Effector memory CD4-positive, alpha-beta T cell (primary cell): Measurements from ENCODE around the gene LGALS12.
"Not testable (repeated sequence)": the region's sequence is repeated elsewhere in the genome, so short reads cannot be mapped to it uniquely, and the experiment has no call there.

ENCODE experiments used
- DNase-seq, 3 donors: peaks; one replicate each; pipeline ENCODE4 v3.0.0-alpha.2; 2020
- H3K27ac ChIP-seq: 2 replicates; pipeline ENCODE4 v1.7.0; 2013; ENCODE audit warnings: mild to moderate bottlenecking, low read length, moderate library complexity; ENCODE audit not compliant: insufficient read depth, poor library complexity, severe bottlenecking
- H3K27me3 ChIP-seq: replicated peaks from 2 replicates; pipeline ENCODE4 v1.7.0; 2013; ENCODE audit warnings: mild to moderate bottlenecking, low read length; ENCODE audit not compliant: insufficient read depth, control insufficient read depth, poor library complexity, severe bottlenecking
- H3K36me3 ChIP-seq: 2 replicates; pipeline ENCODE4 v1.7.0; 2013; ENCODE audit warnings: mild to moderate bottlenecking, low read length, moderate library complexity; ENCODE audit not compliant: control insufficient read depth, insufficient read depth
- H3K4me1 ChIP-seq: 2 replicates; pipeline ENCODE4 v1.7.0; 2013; ENCODE audit warnings: low read length, mild to moderate bottlenecking; ENCODE audit not compliant: control insufficient read depth, insufficient read depth, poor library complexity, severe bottlenecking
- H3K4me3 ChIP-seq: 2 replicates; pipeline ENCODE4 v1.7.0; 2013; ENCODE audit warnings: low read length, low read depth, mild to moderate bottlenecking; ENCODE audit not compliant: insufficient read depth, poor library complexity, severe bottlenecking
- H3K9me3 ChIP-seq: 2 replicates; pipeline ENCODE4 v1.7.0; 2013; ENCODE audit warnings: mild to moderate bottlenecking, low read length, moderate library complexity; ENCODE audit not compliant: control insufficient read depth

Gene LGALS12

DNA sequence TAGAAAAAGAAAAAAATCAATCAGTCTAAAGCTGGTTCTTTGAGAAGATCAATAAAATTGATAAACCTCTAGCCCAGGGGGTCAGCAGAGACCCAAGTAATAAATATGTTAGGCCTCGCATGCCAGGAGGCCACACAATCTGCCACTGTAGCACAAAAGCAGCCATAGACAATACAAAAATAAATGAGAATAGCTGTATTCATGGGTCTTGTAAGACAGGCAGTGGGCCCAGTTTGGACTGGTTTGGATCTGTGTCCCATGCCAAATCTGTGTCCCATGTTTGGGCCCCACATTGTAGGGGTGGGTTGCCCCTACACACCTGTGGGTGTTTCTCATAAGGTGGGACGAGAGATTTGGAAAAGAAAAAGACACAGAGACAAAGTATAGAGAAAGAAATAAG, 24.1 kb downstream of the LGALS12 start:
- DNase-seq, result no peak
- Histone ChIP-seq H3K9me3 (no peaks in the 10 kb centered on the region), H3K27ac (no peak overlapping the region), H3K4me1 (peaks cover 38% of the 10 kb centered on the region), H3K27me3 (no peaks in the 10 kb centered on the region), H3K4me3 (no peak overlapping the region), H3K36me3 (no peaks in the 10 kb centered on the region)

DNA sequence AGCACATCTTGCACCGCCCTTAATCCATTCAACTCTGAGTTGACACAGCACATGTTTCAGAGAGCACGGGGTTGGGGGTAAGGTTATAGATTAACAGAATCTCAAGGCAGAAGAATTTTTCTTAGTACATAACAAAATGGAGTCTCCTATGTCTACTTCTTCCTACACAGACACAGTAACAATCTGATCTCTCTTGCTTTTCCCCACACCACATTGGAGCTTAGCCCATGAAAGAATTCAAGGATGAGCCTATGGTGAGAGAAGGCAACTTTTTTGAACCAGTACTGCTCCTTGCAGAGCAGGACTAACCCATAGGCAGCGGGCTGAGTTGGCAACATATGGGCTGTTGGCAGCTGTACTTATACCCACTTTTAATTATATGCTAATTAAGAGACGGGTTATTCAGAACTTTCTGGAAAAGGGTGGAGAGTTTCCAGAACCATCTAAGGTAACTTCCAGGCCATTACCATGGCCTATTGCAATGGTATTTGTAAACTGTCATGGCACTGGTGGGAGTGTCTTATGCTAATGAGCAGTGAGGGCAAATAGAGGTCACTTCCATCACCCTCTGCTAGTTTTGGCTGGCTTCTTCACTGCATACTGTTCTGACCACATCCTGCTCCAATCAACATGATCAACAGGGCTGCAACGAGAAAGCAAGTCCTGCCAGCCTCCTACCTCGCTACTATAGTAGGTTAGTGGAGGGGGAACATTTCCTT, 25.3 kb downstream of the LGALS12 start:
- H3K27me3 ChIP-seq, H3K9me3 ChIP-seq, H3K36me3 ChIP-seq: not testable (repeated sequence)
- H3K27ac ChIP-seq, result peak overlapping the region; percentile 42
- peaks cover 50% of the 10 kb centered on the region for H3K4me1 ChIP-seq
- DNase-seq, result peak; percentile 45 to 63 (median 57)
- peak overlapping the region; percentile 16 for H3K4me3 ChIP-seq

- Histone ChIP-seq H3K27me3 (no peaks in the 10 kb centered on the region), H3K9me3 (no peaks in the 10 kb centered on the region), H3K36me3 (no peaks in the 10 kb centered on the region), H3K4me1 (peaks cover 50% of the 10 kb centered on the region), H3K4me3 (no peak overlapping the region), H3K27ac (peak overlapping the region; percentile 42)
- DNase-seq, result no peak
These were observed 26.2 kb downstream of the LGALS12 start for GRCh38 chr11:63532117-63532516.

DNA sequence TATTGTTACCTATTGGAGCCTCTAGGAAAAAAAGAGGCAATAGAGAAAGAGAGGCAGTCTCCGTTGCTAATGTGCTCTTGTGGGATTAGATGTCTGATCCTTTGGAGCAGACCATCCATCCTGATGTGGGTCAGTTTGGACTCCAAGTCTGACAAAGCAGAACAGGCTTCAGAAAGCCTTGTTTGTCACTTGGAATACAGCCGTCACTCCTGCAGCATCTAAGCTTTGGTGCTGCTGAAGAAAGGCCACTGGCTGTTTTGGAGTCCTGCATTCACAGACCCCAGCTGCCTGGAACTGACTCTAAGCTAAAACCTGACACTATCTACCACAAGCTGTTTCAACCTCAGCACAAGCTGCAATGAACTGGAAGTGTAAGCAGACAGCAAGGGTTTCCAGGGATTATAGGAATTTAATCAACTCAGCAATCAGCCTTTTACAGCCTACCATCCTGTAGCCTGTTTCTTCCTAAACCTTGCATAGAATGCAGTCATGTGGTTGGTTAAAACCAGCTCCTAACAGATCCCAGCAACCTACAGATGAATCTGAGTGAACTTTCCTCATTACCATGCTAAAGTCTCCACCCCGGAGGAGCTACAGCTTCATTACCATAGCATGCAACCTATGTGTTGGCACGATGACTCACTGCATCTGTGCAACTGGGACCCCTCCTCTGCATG, 27.1 kb downstream of the LGALS12 start:
- Histone ChIP-seq H3K4me1 (peaks cover 56% of the 10 kb centered on the region), H3K4me3 (no peak overlapping the region), H3K27me3 (no peaks in the 10 kb centered on the region), H3K9me3 (no peaks in the 10 kb centered on the region), H3K27ac (no peak overlapping the region), H3K36me3 (no peaks in the 10 kb centered on the region)
- no peak for DNase-seq

GRCh38 chr11:63534076-63534475, 28.2 kb downstream of the LGALS12 start:
- peaks cover 67% of the 10 kb centered on the region for H3K4me1 ChIP-seq
- H3K9me3 ChIP-seq, result no peaks in the 10 kb centered on the region
- no peaks in the 10 kb centered on the region for H3K36me3 ChIP-seq
- peak overlapping the region; percentile 80 for H3K27ac ChIP-seq
- no peak overlapping the region for H3K4me3 ChIP-seq
- DNase-seq, result no peak
- H3K27me3 ChIP-seq, result no peaks in the 10 kb centered on the region

- Histone ChIP-seq H3K4me1 (peaks cover 70% of the 10 kb centered on the region), H3K27ac (peak overlapping the region; percentile 80), H3K27me3 (no peaks in the 10 kb centered on the region), H3K4me3 (peak overlapping the region; percentile 6), H3K36me3 (peaks cover 1% of the 10 kb centered on the region), H3K9me3 (no peaks in the 10 kb centered on the region)
- no peak for DNase-seq
These were observed 29.1 kb downstream of the LGALS12 start for GRCh38 chr11:63534895-63535461.

DNA sequence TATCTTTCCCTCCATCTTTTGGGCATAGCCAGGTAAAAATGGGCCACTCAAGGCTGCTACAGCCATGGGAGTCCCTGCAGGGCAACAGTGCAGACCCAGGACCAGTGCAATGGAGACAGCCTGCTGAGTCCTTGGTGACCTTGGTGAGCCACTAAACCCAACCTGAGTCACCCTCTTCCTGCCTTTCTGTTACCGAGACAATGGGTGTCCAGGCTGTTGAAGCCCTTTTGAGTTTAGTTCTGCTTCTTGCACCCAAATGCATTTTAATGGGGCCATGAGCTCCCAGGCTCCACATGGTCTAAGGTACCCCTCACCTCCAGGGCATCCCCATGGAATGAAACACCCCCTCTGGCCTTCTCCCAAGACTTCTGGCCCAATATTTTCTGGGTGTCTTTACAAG, 29.9 kb downstream of the LGALS12 start:
- Histone ChIP-seq H3K4me3 (peak overlapping the region; percentile 62), H3K27ac (peak overlapping the region; percentile 80)

DNA sequence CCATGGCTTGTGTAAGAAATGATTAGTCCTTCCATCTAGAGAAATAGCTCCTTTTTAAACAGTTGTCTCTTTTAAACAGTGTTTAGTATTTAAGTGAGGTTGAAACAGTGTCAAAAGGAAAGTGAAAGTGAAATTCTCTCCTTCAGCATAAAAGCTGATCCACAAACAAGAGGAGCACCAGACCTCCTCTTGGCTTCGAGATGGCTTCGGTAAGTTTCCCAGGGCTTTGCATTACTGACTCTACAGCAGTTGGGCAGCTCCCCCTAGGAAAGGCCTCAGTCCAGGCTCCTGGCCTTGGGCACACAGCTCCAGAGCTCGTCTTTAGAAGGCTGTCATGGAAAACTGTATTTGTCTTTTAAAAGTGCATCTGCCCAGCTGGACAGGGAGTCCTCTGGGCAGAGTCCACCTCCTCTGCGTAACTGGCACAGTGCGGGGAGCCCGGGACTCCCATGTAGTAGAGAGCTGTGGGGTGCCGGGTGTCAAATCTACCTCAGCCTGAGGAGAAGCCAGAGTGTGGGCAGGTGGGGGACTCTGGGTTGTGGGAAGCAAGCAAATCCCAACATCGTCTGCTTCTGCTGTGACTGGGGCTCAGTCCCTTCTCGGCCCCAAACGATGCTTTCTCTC, 30.9 kb downstream of the LGALS12 start, which contains the start of gene PLAAT4:
Gene PLAAT4 (plus strand): TSS at position 140 of the 624 bp plus-strand sequence. CDS start 61 bp downstream, at position 201.
- peak in 2 of 3 donors; percentile 13 to 40 for DNase-seq
- peak within 1 kb of the TSS; percentile 80 for H3K27ac ChIP-seq

More for the DNA sequence above, 29.9 kb downstream of the LGALS12 start:
- H3K4me1 ChIP-seq, result peaks cover 68% of the 10 kb centered on the region
- no peaks in the 10 kb centered on the region for H3K27me3 ChIP-seq
- H3K36me3 ChIP-seq, result peaks cover 5% of the 10 kb centered on the region
- no peaks in the 10 kb centered on the region for H3K9me3 ChIP-seq
- DNase-seq, result peak in 2 of 3 donors; percentile 25 to 26

GRCh38 chr11:63537293-63538101, 31.6 kb downstream of the LGALS12 start:
- Histone ChIP-seq H3K27ac (peak overlapping the region; percentile 80), H3K4me1 (peaks cover 58% of the 10 kb centered on the region), H3K36me3 (peaks cover 5% of the 10 kb centered on the region), H3K4me3 (peak overlapping the region; percentile 62), H3K9me3 (no peaks in the 10 kb centered on the region), H3K27me3 (no peaks in the 10 kb centered on the region)
- no peak for DNase-seq

More for the DNA sequence above, 30.9 kb downstream of the LGALS12 start, which contains the start of gene PLAAT4:
- no peaks in the 10 kb centered on the region for H3K27me3 ChIP-seq
- H3K9me3 ChIP-seq, result no peaks in the 10 kb centered on the region
- peak within 1 kb of the TSS; percentile 62 for H3K4me3 ChIP-seq
- peaks cover 66% of the 10 kb centered on the region for H3K4me1 ChIP-seq
- H3K36me3 ChIP-seq, result peaks cover 5% of the 10 kb centered on the region
